Measurements from ENCODE around the gene PRR30. TPM values are rescaled to one million over a fixed set of nuclear protein-coding genes. Genes with fewer than 3 reads are reported as not detected.
"Not testable (repeated sequence)": the region's sequence is repeated elsewhere in the genome, so short reads cannot be mapped to it uniquely, and the experiment has no call there.

The PRR30 gene
- total RNA-seq, 1 experiment from 2014 or later, result not detected

GRCh38 chr2:27178469-27178868, 39.3 kb upstream of the PRR30 start:
- intact Hi-C loops (cut with micrococcal nuclease; ENCODE audit: unreplicated experiment), result no loop called here
- Mint-ChIP-seq H3K9me3 (ENCODE audit: unreplicated experiment) (no peaks in the 10 kb centered on the region), H3K27ac (ENCODE audit: unreplicated experiment) (no peak overlapping the region), H3K4me3 (ENCODE audit: unreplicated experiment) (no peak overlapping the region), H3K36me3 (ENCODE audit: insufficient read depth, unreplicated experiment) (no peaks in the 10 kb centered on the region), H3K27me3 (ENCODE audit: insufficient read depth, unreplicated experiment) (no peaks in the 10 kb centered on the region), H3K4me1 (ENCODE audit: low read depth, unreplicated experiment) (peaks cover 8% of the 10 kb centered on the region)
- Histone ChIP-seq H3K9me3 (no peaks in the 10 kb centered on the region), H3K36me3 (ENCODE audit: control insufficient read depth, insufficient read depth, low read length) (no peaks in the 10 kb centered on the region), H3K27me3 (replicated peaks; ENCODE audit: control insufficient read depth, insufficient read depth, low read length) (no peaks in the 10 kb centered on the region), H3K4me3 (ENCODE audit: low read depth, low read length) (no peak overlapping the region), H3K4me1 (peaks cover 5% of the 10 kb centered on the region)
- CTCF ChIA-PET, result interaction anchor here (1.0 kb wide), 1 partner anchor 13 kb away, joined by 4 read pairs; no protein-coding TSS in a partner anchor
- no peak for TF ChIP-seq CTCF (IDR thresholded peaks at IDR 0.05; ENCODE audit: insufficient read depth in 1 of 2, low read depth in 1 of 2, low read length in 1 of 2, severe bottlenecking in 1 of 2, unreplicated experiment in 1 of 2)
- POLR2A ChIA-PET, result no interaction called here
- DNase-seq, result no peak
- BruUV-seq (replicated peaks), result no TSS peak

GRCh38 chr2:27177441-27178351, 38.5 kb upstream of the PRR30 start:
- BruUV-seq (replicated peaks), result no TSS peak
- intact Hi-C loops (cut with micrococcal nuclease; ENCODE audit: unreplicated experiment), result no loop called here
- H3K27ac Mint-ChIP-seq (ENCODE audit: unreplicated experiment), result no peak overlapping the region
- no peak overlapping the region for H3K4me3 Mint-ChIP-seq (ENCODE audit: unreplicated experiment)
- Histone ChIP-seq H3K36me3 (ENCODE audit: control insufficient read depth, insufficient read depth, low read length) (no peaks in the 10 kb centered on the region), H3K27me3 (replicated peaks; ENCODE audit: control insufficient read depth, insufficient read depth, low read length) (no peaks in the 10 kb centered on the region), H3K9me3 (no peaks in the 10 kb centered on the region), H3K4me3 (ENCODE audit: low read depth, low read length) (no peak overlapping the region), H3K4me1 (peaks cover 5% of the 10 kb centered on the region)
- no peak for TF ChIP-seq CTCF (IDR thresholded peaks at IDR 0.05; ENCODE audit: insufficient read depth in 1 of 2, low read depth in 1 of 2, low read length in 1 of 2, severe bottlenecking in 1 of 2, unreplicated experiment in 1 of 2)
- no peaks in the 10 kb centered on the region for H3K36me3 Mint-ChIP-seq (ENCODE audit: insufficient read depth, unreplicated experiment)
- ChIA-PET POLR2A (no interaction called here), CTCF (interaction anchor here (0.9 to 1.0 kb wide), 2 partner anchors 14 to 78 kb away, joined by 3 to 4 read pairs; no protein-coding TSS in a partner anchor)
- peak in 1 of 2 experiments; percentile 29 for DNase-seq
- H3K27me3 Mint-ChIP-seq (ENCODE audit: insufficient read depth, unreplicated experiment), result no peaks in the 10 kb centered on the region
- H3K4me1 Mint-ChIP-seq (ENCODE audit: low read depth, unreplicated experiment), result peaks cover 8% of the 10 kb centered on the region
- no peaks in the 10 kb centered on the region for H3K9me3 Mint-ChIP-seq (ENCODE audit: unreplicated experiment)

GRCh38 chr2:27175781-27176180, 36.6 kb upstream of the PRR30 start:
- H3K4me3 ChIP-seq (ENCODE audit: low read depth, low read length); H3K4me1 Mint-ChIP-seq (ENCODE audit: low read depth, unreplicated experiment); H3K4me1 ChIP-seq; H3K36me3 ChIP-seq (ENCODE audit: control insufficient read depth, insufficient read depth, low read length); H3K9me3 Mint-ChIP-seq (ENCODE audit: unreplicated experiment); H3K27me3 ChIP-seq (replicated peaks; ENCODE audit: control insufficient read depth, insufficient read depth, low read length); BruUV-seq (replicated peaks); H3K27me3 Mint-ChIP-seq (ENCODE audit: insufficient read depth, unreplicated experiment); H3K27ac Mint-ChIP-seq (ENCODE audit: unreplicated experiment); H3K9me3 ChIP-seq; H3K4me3 Mint-ChIP-seq (ENCODE audit: unreplicated experiment); DNase-seq; intact Hi-C loops (cut with micrococcal nuclease; ENCODE audit: unreplicated experiment); H3K36me3 Mint-ChIP-seq (ENCODE audit: insufficient read depth, unreplicated experiment): not testable (repeated sequence)
- ChIA-PET POLR2A (interaction anchor here (1.0 kb wide), 1 partner anchor 36 kb away, joined by 3 read pairs; the partner anchor contains the start of genes ATRAID and SLC5A6), CTCF (interaction anchor here (1.4 kb wide), 1 partner anchor 24 kb away, joined by 3 read pairs; no protein-coding TSS in a partner anchor)
